Astrocyte of the cerebellum (primary cell): ENCODE results near the gene LDB2.

Experiments
- DNase-seq: peaks from one replicate; pipeline ENCODE4 v3.0.0-alpha.2; 2011; ENCODE audit warnings: low read depth
- H3K4me3 ChIP-seq: 2 replicates; pipeline ENCODE4 v1.5.1; 2011; ENCODE audit warnings: mild to moderate bottlenecking, low read depth, low read length, moderate library complexity
- CTCF ChIP-seq: IDR thresholded peaks from 2 replicates; pipeline ENCODE4 v1.5.1; 2012; ENCODE audit warnings: low read length, low read depth, moderate library complexity, mild to moderate bottlenecking; ENCODE audit errors: missing control alignments
- in situ Hi-C: cut with HindIII; loops from 2 replicates; pipeline ENCODE4 v1.10.0; 2017; ENCODE audit warnings: low sequenced_read_pairs

The LDB2 gene

GRCh38 chr4:16738558-16738957 is 159.9 kb downstream of the LDB2 start:
- H3K4me3 ChIP-seq: no peak overlapping the region
- no peak for TF ChIP-seq CTCF
- in situ Hi-C loops: no loop called here
- no peak for DNase-seq

- TF ChIP-seq CTCF: no peak
- in situ Hi-C loops: no loop called here
Observed at GRCh38 chr4:16733509-16733908, 164.9 kb downstream of the LDB2 start.

GRCh38 chr4:16732741-16733140 is 165.7 kb downstream of the LDB2 start:
- DNase-seq: no peak
- in situ Hi-C loops: no loop called here
- H3K4me3 ChIP-seq: no peak overlapping the region
- TF ChIP-seq CTCF: no peak

More at GRCh38 chr4:16733509-16733908, 164.9 kb downstream of the LDB2 start:
- H3K4me3 ChIP-seq: no peak overlapping the region
- DNase-seq: no peak

- no peak overlapping the region for H3K4me3 ChIP-seq
- no peak for DNase-seq
- TF ChIP-seq CTCF: no peak
- in situ Hi-C loops: no loop called here
Observed at GRCh38 chr4:16731776-16732380, 166.6 kb downstream of the LDB2 start.

DNA sequence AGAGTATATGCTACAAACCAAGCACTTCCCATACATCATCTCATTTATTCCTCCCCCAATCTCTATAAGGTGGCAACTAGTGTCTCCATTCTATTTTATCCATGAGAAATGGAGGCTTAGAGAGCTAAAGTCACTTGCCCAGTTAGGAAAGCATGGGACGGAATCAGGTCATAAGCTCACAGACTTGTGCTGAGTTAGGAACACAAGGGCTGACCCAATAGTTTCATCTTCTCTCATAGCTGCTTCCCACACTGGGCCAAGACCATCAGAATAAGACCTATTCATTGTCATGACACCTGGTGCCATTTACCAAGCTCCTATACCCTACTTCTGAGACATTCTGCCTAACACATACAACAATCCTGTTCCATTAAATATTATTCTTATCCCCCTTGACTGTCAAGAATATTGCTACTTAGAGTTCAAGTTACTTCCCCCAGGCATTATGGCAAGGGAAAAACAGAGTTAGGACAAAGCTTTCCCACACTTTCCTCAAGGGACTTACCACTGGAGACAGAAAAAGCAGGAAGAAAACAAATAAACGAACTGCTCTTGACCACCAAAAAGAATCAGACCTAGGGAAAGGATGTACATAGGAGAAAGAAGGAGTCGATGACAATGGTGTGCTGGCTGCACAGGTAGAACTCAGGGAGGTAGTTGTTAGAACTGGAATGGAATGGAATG is 167.8 kb downstream of the LDB2 start:
- DNase-seq: no peak
- in situ Hi-C loops: no loop called here
- TF ChIP-seq CTCF: no peak
- H3K4me3 ChIP-seq: no peak overlapping the region

DNA sequence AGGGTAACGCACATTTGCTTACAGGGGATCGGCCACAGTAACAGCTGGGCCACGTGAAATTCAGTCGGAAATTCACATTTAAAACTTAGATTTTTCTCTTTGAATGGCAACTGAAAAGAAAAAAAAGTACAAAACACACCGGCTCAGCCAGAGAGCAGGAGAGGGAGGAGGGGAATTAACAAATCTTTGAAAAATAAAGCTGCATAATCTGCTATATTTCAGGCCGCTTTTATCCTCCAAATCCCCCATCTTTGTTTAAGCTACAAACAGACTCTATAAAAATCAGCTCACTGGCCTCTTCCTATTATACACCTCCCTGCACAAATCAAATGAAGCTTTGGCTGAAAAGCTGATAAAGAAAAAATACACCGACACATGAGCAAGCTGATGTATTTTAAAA is 169.1 kb downstream of the LDB2 start:
- in situ Hi-C loops: no loop called here
- DNase-seq: no peak
- no peak overlapping the region for H3K4me3 ChIP-seq
- TF ChIP-seq CTCF: no peak
